Activated CD4-positive, CD25-positive, alpha-beta regulatory T cell (primary cell): ENCODE measurements around the gene CACNA1C.
"Not testable (repeated sequence)": the region's sequence is repeated elsewhere in the genome, so short reads cannot be mapped to it uniquely, and the experiment has no call there.

Source experiments
- DNase-seq, 4 experiments: peaks; one replicate each; lab custom pipeline; 2025; lab: John Stamatoyannopoulos, UW

The CACNA1C gene

DNA sequence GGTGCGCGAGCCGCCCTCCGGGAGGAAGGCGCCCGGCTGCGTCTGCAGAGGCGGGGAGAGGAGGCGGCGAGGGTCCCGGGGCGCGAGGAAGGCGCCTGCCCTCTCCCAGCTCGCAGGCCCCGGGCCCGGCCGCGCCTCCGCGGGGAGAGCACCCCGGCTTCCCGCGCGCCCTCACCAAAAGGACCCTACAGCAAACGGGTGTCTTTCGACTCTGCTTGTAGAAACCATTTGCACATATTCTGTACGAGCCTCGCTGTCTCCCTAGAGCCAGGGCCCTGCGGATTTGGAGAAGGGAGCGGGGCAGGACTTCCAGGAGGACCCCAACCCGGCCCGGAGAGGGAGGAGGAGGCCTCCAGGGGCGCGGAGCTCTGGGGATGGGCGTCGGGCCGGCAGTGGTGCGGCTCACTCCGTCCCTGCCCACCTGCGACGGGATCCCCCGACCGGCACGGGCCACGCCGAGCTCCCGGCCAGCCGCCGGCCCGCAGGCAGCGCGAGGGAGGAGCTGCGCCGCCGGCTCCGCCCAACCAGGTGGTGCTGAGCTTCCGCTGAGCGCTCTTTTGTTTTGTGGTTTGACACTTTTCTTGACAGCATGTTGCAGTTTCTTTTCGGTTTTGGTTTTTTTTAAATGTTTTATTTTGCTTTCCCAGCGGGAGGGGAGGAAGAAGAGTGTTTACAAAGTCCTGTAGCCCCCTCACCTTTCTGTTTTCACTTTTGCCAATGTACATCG is 638.7 kb downstream of the CACNA1C start:
- DNase-seq, result peak; percentile 18 to 32 (median 28)

GRCh38 chr12:2692080-2692479 is 639.3 kb downstream of the CACNA1C start:
- DNase-seq, result no peak

DNA sequence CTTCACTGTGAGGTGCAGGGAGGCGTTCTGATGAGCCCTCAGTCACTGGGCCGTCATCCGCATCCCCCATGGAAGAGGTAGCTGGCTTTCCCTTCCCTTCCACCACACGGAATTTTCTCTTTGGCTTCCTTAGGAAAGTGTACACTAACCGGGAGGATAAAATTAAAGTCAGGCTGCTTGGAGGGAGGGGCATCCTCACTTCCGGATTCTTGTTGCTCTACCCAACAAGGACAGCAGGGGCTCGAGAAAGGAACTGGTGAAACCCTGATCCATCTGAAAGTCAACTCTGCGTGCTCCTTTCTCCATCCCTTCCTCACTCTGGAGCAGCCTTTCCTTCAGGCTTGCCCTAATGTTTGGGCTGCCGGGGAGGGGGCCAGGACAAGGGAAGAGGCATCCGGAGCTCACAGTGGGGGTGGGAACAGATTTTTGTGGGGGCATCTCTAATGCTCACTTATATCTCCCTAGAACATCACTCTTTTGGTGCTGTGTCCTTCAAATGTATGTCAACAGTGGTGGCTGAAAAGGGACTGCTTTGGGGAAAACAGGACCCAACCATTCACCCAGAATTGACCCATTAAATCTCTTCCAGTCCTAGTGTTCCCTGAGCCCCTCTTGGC is 640.6 kb downstream of the CACNA1C start:
- no peak for DNase-seq

GRCh38 chr12:2693980-2694610 is 641.3 kb downstream of the CACNA1C start:
- DNase-seq, result no peak

GRCh38 chr12:2696136-2696535 is 643.3 kb downstream of the CACNA1C start:
- DNase-seq, result no peak

GRCh38 chr12:2697057-2697800 is 644.4 kb downstream of the CACNA1C start:
- DNase-seq, result no peak

DNA sequence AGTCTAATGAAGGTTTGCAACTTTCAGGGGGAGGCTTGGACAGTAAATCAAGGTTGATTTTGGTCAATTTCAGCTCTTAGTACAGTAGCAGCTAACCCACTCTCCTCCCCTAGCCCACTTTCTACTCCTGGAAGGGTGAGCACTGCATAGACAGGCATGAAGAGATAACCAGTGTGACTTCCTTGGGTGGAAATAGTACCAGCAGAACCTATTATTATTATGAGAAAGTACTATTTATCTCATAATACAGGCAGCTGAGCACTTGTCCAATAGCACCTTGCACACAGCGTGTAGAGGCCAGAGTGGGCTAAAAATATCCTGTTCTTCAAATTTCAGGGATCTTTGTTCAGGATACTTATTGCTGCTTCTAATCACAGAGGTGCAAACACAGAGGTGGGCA is 645.8 kb downstream of the CACNA1C start:
- no peak for DNase-seq

DNA sequence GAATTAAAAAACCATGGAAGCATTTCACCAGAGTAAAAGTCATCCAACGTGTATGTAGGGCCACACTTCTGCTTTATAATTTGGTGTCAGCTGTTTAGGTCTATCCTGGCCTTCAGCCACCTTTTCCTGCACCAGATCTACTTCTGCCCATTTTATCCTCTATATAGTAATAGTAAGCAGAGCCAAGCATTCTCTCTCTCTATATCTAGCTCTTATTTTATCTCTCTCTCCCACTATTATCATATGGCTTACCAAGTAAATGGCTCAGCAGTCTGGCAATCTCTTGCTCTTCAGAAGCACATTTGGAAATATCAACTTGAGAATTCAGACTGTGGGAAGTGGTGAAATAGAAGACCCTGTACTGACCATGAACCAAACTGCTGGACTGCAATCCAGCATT is 657.9 kb downstream of the CACNA1C start:
- no peak for DNase-seq

DNA sequence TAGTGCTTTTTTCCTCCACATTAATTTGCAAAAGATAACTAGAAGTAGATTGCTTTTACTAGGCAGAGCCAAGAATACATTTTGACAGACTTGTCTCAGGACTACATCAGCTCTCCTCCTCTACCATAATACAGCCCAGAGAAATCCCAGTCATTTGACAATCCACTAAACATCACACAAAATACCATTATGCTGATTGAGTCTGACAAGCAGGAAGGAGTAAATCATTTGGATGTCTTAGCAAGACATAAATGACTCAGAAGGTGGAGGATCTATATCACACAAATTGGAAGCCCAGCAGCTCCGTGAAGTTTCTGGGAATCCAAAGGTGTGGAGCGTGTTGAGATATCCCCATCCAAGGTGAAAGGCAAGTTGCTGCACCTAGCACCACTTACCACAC is 666.6 kb downstream of the CACNA1C start:
- DNase-seq, result no peak

DNA sequence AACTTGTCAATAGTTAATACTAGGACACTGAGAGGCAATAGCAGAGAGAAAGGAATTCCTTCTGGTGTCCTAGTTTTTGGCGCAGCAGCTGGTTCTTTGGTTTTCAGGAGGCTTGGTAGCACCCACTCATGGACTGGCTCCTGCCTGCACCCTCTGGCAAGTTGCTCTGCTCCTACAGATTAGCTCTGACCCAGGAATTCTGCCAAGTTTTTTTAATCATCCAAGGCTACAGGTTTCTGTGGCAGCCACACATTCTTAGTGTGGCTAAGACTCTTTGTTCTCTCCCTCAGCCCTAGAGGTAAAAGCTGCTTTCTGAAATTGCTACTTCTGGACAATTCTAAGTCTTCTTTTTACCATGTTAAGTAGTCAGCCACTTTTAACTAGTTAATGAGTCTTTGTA is 670.0 kb downstream of the CACNA1C start:
- no peak for DNase-seq

- no peak for DNase-seq
These were observed 679.5 kb downstream of the CACNA1C start for GRCh38 chr12:2732290-2732689.

GRCh38 chr12:2733493-2734355 is 680.9 kb downstream of the CACNA1C start:
- DNase-seq, result no peak

GRCh38 chr12:2735432-2735831 is 682.6 kb downstream of the CACNA1C start:
- no peak for DNase-seq

DNA sequence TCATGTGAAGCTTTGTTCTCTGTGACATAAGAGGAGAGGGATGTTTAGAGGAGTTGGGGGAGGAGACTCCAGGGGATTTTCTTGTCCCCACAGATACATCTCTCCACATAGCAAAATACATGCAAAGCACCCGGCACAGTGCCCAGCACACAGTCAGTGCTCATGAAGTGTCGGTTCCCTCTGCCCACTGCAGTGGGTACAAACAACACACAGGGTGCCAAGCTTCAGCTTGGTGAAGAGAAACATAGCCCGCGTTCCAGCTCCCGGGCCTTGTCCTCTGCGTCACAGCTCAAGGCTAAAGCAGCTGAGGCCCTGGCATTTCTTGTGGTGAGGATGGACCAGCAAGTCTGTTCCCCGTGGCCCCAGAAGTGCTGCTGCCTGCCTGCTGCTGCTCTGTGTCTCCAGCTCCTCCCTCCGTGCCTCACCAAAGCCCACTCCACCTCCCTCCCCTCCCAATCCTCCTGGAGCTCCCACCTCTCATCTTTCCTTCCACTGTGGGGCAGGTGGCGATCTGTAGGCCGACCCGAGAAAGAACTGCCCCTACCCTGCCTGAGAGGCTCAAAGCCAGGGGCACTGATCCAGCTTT is 685.0 kb downstream of the CACNA1C start:
- DNase-seq, result no peak

DNA sequence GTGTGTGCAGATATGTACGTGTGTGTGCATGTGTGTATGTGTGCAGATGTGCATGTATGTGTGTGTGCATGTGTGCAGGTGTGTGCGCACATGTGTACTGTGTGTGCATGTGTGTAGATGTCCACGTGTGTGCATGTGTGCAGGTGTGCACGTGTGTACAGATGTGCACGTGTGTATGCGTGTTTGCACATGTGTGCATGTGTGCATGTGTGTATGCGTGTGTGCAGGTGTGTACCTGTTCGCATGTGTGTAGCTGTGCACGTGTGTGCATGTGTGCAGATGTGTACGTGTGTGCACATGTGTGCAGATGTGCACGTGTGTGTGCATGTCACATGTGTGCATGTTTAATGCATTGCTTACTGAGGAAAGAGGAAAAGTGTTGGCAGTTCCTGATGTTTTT is 686.3 kb downstream of the CACNA1C start:
- no peak for DNase-seq

DNA sequence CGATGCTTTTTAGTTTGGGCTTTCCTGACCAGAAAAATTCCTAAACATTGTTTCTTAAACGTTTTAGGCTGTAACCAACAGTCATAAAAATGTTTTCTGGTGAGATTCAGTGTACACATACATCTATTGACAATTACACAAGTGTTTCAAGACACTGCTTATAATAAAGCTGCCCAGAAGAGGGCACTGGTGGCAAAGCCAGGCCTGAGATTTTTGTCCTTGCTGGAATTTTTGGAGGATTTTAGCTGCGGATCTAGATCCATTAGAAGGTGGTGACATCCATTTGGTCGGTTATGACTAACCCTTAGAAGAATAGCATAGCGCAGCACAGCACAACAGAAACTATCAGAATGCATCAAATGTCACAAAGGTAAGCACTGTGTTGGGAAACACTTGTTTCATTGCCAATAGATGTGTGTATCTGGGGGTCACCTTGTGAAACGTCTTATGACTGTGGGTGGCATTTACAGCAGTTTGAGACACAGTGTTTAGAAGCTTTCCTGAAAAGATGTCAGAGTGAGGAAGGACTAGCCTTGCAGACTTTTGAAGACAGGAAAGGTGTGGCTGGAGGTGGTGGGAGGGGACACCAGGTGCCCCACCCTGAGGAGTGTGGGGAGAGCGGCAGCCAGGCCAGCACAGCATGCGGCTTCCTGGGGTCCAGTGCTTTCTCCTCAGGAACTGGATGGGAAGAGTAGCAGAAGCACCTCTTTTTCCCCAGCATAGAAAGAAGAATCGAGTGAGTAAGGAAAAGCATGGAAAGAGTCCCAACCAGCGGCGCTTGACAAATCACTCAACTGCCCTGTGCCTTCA is 687.2 kb downstream of the CACNA1C start:
- DNase-seq, result no peak

DNA sequence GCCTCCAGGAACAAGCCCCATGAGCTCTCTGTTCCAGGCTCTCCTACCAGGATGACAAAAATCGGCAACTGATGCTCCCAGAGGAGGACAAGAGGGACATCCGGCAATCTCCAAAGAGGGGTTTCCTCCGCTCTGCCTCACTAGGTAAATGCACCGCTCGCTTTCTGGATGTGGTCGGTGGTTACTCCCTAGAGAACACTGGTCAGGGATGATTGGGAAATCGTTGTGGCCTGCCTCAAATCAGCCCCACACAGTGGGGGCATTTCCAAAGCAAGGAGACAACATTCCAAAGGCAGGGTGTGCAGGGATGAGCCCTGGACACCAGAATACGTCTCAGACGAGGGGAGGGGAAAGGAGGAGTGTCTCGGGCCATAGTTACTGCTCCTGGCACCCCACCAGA is 689.2 kb downstream of the CACNA1C start:
- not testable (repeated sequence) for DNase-seq

- DNase-seq, result no peak
These were observed 690.7 kb downstream of the CACNA1C start for GRCh38 chr12:2743478-2743877.

GRCh38 chr12:2745655-2746054 is 692.9 kb downstream of the CACNA1C start:
- DNase-seq, result no peak
